ENCODE results near the gene S1PR4.

GRCh38 chr19:3192228-3192635 lies 13.7 kb downstream of the S1PR4 start:
- no peak for TF ChIP-seq EZH2phosphoT487 (IDR thresholded peaks at IDR 0.05; ENCODE audit: low read length)
- TF ChIP-seq, protein P1, sequence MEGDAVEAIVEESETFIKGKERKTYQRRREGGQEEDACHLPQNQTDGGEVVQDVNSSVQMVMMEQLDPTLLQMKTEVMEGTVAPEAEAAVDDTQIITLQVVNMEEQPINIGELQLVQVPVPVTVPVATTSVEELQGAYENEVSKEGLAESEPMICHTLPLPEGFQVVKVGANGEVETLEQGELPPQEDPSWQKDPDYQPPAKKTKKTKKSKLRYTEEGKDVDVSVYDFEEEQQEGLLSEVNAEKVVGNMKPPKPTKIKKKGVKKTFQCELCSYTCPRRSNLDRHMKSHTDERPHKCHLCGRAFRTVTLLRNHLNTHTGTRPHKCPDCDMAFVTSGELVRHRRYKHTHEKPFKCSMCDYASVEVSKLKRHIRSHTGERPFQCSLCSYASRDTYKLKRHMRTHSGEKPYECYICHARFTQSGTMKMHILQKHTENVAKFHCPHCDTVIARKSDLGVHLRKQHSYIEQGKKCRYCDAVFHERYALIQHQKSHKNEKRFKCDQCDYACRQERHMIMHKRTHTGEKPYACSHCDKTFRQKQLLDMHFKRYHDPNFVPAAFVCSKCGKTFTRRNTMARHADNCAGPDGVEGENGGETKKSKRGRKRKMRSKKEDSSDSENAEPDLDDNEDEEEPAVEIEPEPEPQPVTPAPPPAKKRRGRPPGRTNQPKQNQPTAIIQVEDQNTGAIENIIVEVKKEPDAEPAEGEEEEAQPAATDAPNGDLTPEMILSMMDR (IDR thresholded peaks at IDR 0.05; ENCODE audit: low read length) = no peak
